Stimulated activated CD8-positive, alpha-beta memory T cell treated with anti-CD3 and anti-CD28 coated beads, Interleukin-7, amount 100 ng/mL, for 1 hour (primary cell): Measurements from ENCODE around the gene CCNG2.

Source experiments
- DNase-seq, 2 donors: peaks; one replicate each; pipeline ENCODE4 v3.0.0-alpha.2; 2020; ENCODE audit warnings: low read depth in 2 of 2

CCNG2 gene

DNA sequence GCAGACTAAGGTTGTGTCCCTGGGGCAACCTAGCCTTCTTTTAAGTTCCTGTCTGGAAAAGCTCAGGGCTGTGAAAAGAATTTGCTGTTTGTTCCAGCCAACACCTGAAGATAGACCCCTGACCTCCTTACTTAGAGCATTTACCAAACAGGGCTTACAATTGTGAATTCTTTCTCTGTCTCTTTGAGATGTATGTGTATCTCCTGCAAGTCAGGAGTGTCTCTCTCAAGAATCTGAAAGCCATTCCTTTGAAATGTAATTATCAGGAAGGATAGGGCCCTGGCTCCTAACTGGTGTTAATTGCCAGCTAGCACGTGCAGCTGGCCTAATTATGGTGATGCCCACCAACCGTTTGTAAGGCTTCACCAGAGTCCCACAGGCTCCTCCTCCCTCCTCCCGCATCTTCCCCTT, 18.2 kb downstream of the CCNG2 start:
- no peak for DNase-seq

DNA sequence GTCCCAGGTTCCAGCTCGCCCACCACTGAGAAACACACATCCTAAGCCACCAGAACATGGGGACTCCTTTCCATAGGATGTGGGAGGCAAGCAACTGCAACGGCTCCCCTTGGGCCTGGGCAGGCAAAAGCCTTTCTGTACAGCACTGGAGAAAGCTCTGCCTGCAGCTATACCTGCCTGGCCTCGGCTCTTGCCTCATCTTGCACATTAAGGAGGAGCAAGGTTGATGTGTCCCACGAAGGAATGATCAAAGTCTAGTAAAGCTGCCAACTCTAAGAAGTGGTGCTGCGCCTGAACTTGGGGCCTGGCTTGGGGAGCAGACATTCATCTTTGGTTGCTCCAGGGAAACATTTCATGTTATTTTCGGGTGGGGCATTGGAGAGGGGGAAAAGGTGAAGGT, 19.6 kb downstream of the CCNG2 start:
- no peak for DNase-seq

DNA sequence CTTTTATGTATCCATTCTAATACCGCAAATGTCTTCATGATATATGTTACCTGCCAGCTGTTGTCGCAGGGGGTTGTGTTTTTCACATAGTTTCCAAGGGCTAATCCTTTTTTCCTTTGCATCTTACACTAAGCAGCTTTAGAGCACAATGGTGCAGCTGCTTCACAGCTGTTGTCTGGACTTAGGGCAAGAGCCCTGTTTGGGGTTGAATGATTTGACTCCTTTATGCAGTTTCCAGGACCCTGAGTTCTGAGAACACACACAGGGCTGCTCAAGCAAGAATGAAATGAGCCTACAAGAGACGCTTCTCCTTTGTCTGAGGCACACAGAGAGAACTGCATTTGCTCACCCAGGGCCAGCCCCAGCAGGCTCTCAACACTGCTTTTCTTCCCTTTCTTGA, 20.2 kb downstream of the CCNG2 start:
- no peak for DNase-seq

DNA sequence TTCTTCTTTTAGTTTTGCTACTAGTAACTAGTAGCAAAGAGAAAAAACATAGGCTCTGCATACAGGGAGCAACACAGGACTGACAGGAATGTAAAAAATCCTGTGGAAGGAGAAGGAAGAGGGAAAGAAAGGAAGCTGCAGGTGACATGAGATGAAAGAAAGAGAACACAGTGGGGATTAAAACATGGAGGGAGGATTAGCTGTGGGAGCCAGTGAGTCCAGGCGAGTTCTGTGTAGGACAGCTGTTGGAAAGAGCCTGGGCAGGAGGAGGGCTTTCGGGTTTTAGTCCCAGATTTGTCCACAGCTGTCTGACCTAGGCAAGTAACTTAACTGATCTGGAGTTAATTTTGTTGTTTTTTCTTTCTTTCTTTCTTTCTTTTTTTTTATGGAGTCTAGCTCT, 21.6 kb downstream of the CCNG2 start:
- DNase-seq: no peak

DNA sequence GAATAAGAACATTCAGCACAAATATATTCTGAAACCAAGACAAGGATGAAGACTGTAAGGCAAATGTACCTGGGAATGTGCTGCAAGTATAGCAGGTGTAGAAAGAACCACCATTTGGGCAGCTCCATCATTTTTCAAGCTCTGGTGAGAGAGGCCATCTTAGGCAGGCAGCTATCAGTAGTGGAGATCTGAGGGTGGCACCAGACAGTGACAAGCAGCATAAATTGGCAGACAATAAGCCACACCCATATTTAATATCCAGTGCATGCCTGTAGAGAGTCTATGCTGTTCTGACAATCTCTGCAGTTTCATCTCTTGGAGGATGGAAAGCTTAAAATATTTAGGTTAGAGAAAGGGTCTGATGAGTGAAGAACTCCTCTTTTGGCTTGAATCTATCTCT, 22.5 kb downstream of the CCNG2 start:
- DNase-seq: no peak

DNA sequence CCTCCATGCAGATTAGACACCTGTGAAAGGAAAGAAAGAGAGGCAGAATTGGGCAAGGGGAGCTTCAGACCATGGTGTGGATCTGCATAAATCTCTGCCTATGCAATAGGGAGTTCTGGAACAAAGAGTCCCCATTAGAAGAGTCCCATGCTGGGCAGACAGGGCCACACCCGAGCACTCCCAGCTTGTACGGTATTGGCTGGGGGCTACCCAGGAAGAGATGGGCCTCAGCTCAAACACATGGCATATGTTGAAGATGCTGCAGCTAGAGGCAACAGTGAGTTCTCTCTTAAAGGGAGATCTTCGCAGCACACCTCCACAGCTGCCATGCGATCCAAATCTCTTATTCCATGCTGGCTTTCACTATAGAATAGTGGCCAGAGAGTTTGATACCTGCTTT, 24.7 kb downstream of the CCNG2 start:
- no peak for DNase-seq

DNA sequence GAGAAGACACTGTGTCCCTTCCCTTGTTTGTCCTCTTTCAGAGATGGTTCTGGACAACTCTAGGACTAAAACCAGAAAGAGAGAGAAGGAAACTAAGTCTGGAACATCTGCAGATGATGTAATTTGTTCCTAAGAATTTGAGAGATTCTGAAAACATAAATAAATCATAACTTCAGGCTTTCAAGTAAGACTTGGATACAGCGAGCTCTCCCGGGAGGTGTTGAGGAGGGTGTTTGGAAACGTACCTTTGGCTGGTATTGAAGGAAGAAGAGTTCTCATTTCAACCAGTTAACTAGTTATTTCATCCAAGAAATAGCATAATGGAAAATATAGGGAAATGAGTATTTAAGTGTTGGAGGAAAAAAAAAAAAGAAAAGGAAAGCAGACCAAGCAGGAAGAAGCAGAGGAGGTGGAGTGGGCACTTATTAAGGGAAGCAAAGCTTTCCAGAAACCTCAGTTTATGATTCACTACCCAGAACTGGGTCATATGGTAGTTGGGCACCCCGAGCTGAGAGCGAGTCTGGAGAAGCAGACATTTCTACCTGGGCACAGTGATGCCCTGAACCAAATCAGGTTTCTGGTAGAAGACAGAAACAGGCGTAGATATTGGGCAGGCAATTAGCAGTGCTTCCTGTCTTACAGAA, 26.9 kb downstream of the CCNG2 start:
- DNase-seq: no peak

DNA sequence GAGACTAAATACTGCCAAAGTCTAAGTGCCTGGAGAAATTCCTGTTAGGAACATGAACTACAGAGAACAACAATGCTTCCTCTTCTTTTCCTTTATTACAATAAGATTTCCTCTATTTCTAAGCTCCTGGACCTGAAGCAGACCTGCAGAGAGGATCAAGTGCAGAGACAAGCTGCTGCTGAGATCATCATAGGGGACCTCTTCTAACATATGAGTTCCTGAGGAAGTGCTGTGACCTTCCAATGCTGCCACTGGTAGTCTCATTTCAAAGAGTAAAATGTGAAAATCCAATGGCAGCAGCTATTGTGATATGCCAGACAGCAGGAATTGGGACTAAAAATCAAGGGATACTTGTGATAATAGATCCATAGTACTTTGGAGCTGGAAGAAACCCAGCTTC, 28.0 kb downstream of the CCNG2 start:
- no peak for DNase-seq

DNA sequence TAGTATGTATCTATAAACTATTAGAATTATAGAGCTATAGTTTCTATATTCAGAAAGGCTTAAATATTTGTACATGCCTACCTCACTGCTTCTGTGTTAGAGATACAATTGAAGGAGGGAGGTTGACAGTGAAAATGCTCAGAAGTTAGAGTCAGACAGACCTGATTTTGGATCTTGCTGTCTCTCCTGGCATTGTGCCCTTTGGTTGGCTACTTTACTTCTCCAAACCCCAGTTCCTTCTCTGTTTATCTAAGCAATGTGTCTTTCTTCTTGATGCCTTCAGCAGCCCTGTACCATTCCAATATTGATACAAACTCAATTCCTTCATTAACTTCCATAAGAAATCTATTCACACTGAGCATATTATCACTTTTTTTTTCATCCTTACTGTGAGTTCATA, 28.7 kb downstream of the CCNG2 start:
- no peak for DNase-seq

DNA sequence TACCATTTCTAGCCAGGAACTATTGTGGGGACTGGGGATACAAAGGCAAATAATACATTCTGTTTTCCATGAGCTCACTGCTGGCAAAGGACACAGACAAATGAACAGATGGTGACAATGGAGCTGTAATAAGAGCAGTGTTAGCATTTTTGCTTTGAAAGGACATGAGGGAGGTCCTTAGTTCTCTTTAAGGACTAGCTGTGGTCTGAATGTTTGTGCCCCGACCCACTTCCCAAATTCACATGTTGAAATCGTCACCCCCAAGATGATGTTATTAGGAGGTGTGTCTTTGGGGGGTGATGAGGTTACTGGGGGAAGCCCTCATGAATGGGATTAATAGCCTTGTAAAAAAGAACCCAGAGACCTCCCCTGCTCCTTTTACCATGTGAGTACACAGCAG, 30.3 kb downstream of the CCNG2 start:
- DNase-seq: no peak

DNA sequence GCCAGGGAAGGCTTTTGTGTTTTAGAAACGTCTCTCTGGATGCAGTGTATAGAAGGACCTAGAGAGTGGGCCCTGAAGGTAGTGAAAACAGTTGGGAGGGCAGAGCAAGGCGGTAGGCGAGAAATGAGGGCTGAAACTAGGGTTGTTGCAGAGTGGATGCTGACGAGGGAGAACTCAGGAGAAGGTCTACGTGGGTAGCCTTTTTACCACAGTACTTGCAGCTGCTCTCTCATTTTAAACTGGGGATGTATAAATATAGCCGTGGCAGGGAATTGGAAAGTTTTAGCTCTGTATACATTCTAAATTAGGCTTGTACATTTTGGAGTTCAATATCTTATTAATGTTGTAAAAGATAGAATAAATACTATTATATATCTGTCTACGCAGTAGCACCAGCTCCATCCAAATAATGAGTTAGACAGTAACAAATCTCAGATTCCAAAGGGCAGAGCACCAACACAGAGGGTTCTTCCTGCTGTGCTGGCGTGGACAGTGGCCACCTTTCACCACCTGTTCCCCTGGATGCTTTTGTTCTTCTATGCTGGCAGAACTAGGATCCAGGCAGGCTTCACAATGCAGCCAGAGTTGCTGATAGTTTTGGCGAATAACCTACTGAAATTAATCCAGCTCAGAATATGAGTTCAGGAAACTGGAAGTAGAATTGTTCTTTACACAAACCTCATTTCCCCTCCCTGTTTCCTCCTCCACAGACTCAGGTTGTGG, 31.7 kb downstream of the CCNG2 start:
- no peak for DNase-seq

DNA sequence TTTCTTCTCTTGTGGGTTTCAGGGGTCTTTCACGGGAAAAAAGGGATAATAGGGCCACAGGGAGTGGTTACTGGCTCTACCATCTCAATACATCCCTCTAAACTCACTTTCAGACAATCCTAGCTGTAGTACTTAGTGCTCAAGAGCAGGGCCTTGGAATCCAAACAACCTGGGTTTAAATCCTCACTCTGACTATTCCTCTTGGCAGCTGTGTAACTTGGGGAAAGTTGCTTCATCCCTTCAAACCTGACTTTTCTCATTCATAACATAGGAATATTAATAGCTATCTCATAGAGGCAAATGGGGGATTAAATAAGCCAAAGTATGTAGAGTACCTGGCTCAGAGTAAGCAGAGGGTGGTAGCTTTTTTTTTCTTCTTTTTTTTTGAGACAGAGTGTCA, 32.4 kb downstream of the CCNG2 start:
- DNase-seq: no peak

DNA sequence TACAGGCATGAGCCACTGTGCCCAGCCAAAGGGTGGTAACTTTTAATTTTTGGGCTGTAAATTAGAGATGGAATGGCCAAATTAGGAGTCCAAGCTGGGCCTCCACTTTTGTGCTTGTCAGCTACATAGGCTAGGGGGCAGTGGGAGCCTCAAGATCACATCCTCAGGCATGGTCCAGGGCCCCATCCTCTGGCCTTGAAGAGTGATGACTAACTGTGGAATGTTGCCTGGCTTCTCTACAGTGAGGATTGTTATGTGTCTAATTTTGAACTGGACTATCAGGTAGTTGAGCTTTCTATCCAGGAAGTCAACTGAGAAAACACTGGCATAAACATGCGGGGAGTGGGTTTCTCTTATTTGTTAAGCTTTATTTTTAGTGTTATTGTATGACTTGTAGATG, 33.0 kb downstream of the CCNG2 start:
- DNase-seq: no peak

DNA sequence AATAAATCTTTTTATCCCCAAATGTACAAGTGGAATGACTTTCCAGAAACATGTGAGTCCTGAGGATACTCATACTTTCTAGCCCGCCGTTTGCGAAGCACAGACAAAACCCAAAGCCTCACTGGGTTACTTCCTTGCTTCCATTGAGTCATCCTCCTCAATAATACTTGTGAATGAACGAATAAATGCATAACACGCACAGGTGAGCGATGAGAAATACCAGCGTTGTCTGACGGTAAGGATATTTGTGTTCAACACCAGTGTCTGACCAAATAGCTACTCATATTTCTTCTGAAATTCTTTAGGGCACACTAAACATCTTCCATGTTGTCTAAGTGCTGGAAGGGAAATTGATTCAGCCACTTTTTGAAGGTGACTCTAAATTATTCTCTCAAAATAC, 36.0 kb downstream of the CCNG2 start:
- no peak for DNase-seq

DNA sequence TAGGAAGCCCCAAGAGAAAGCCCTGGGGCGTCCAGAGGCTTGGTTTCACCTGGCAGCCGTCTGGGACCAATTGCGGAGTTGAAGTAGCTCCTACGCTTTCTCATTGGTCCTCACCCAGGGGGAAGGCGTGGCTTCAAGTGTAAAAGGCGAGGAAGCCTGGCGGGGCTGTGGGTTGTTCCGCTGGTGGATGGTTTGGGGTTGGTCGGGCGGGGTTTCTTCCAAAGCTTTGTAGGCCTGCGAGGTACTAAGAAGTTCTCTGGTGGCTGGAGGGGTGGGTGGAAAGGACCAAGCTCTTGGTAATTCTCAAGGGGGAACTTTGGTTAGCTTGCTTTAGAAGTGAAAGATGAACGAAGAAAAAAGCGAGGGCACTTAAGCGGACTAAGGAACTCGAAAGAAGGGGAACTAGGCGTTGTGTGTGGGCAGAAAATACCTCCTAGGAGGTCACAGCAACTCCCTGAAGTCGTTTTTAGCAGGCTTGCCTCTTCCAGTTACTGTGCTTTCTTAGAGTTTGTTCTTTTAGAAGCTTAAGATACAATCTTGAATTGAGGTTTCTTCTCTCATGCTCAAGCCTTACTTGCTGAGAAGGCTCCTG, 36.6 kb downstream of the CCNG2 start:
- peak; percentile 32 to 55 for DNase-seq

DNA sequence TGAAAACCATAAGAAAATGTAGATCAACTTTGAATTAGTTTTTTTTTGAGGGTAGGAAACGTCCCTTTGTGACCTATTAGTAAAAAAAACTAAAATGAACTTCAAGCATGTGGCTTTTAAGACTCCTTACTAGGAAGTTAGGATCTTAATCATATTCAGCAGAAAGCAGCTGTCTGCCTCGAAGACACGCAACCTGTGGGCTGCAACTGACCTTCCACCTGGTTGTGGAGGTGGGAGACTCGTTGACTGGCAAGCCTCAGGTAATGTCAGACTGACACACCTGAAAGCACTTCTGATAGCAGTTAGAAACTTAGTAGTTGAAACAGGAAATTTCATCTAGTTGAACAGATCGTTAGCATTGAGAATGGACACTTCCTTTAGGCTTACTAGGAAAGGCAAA, 37.4 kb downstream of the CCNG2 start:
- no peak for DNase-seq

DNA sequence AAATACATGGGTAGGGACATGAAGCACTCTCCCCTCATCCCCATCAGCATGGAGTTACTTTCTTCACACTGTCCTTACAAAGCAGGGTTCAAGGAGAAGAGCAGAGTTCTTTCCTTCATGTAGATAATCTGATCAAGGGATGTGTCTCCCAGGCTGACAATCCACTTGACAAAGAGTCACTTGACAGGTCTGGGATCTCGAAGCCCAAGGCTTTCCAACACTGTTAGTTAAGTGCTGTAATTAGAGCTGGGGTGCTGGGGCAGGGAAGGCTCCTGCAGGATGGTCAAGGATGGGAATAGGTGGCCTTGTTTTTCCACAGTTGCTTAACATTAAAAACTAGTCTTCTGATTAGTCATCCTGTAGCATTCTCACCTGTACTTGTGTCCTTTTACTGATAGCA, 38.0 kb downstream of the CCNG2 start:
- DNase-seq: no peak

DNA sequence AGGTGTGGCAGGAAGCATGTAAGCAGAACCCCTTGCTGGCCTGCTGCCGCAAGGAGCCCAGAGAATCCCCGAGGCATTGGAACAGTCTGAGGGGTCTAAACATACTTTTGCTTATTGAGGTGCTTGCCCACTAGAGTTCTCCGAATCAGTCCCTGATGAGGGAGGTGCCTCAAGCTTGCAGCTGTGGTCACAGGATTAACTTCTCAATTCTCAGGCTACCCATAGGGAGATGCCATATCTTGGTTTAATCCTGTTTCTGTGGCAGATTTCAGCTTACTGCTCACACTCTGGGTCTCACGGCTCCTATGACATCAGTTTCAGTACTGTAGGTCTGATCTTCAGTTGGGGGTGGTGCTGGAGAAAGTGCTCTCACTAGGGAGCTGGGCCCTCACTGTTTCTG, 39.9 kb downstream of the CCNG2 start:
- DNase-seq: no peak

DNA sequence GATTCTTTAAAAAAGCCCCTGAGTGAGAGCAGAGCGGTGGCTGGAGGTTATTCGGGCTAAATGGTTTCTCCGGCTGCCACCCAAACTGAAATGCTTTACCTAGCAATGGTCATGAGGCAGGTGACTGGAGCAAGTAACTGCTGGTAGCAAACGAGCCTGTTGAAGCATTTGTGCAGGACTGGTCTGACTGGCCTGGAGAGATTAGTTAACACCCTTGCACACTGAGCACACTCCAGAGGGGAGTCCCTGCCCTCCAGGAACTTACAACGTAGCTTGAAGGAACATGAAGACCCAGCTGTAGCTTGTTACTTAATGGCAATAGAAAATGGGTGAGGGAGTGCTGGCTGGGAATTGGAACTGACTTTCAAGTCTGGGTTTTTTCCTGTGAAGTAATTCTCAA, 40.4 kb downstream of the CCNG2 start:
- no peak for DNase-seq

DNA sequence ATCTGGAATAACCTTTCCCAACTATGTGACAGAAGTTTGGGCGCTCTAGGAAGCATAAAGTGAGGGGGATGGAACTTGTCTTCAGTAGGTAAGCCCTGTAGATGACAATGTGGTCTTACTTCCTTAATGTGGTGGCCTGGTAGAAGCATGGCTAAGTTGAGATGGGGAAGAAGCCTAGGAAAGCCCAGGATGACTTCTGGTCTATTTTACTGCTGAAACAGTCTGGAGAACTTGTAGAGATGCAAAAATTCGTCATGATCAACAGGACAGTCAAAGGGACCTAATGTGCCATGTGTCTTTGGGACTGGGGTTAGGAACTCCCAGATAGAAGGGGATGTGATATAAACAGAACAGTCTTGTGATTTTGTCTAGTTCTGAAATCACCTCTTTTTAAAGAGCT, 40.8 kb downstream of the CCNG2 start:
- DNase-seq: no peak

DNA sequence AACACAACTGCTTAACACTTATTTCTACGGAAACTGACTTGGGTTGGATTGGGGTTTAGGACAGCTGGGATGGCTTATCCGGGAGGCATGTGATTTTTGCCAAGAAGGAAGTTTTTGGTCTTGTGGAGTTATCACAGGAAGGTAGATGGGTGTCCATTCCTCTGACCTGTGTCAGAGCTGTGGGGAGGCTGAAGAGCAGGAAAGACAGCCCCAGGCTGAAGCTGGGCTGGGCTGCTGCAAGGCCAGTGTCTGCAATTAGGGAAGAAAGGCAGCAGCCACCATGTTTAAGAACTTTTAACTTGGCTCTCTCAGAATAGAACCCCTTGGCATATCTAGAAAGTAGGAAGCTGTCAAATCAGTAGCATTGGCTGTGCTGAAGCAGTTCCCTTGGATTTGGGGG, 42.3 kb downstream of the CCNG2 start:
- no peak for DNase-seq

DNA sequence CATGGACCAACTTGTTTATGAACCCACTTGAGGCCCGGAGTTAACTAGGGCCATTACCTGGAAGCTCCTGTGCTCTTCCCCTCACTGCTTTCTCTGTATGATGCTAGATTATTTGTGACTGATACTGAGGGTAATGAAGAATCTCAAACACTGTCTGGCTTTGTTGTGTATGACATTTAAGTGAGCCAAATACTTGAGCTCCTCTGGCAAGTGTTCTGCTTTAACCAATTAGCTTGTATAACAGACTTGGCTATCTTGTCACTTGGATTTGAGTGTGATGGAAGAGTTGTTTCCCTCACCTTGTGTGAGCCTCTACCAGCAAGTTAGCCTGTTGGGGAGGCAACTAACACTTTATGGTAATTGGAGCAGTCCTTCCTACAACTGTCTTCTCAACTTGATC, 42.7 kb downstream of the CCNG2 start:
- DNase-seq: no peak

DNA sequence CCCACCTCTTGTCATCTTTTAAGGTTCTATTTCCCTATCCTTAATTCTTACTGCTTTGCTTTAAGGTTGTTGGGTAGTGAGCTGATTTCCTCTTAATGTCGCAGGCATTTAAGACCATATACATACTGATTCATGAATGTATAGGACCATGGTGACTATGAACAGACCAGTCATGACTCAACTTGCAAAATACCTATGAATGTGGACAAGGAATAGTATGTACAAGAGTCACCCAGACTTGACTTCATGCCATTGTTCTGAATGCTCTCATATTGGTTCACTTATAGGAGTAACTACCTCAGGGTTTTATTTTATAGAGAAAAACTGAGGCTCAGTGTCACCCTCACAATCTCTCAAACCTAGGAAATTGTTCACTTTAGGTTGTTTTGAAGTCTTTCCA, 44.3 kb downstream of the CCNG2 start:
- DNase-seq: no peak

DNA sequence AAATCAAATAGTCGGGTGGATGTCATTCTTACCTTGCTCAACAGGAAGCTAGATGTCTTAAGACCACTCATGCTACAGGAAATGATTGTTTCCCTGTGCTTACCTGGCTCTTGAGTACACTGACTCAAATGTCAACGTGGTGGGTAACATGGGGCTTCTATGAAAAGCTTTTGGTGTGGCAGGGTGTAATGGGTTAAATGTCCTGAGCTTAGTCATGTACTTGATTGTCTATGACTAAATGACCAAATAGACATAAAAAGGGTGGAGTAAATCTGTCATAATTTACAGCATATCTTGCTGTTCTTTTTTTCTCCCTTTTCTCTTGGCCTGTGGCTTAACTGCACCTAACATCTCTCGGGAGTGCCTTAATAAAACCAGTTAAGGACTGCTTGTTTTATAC, 44.9 kb downstream of the CCNG2 start:
- DNase-seq: no peak
